Subcutaneous abdominal adipose tissue (tissue), 5 donors: ENCODE results near the gene PTBP1.

Experiments
- H3K27ac ChIP-seq: one replicate; pipeline ENCODE4 v1.7.0; 2013; ENCODE audit warnings: low read depth, mild to moderate bottlenecking, inconsistent platforms, low read length, moderate library complexity
- H3K27me3 ChIP-seq, 5 donors: one replicate each; pipeline ENCODE4 v1.7.0; 2013; ENCODE audit warnings: low read length in 5 of 5, inconsistent platforms in 1 of 5; ENCODE audit not compliant: control insufficient read depth in 5 of 5, insufficient read depth in 4 of 5
- H3K36me3 ChIP-seq, 5 donors: one replicate each; pipeline ENCODE4 v1.7.0; 2013; ENCODE audit warnings: low read length in 5 of 5; ENCODE audit not compliant: control insufficient read depth in 5 of 5, insufficient read depth in 5 of 5
- H3K4me1 ChIP-seq, 5 donors: one replicate each; pipeline ENCODE4 v1.7.0; 2013; ENCODE audit warnings: low read length in 5 of 5, mild to moderate bottlenecking in 3 of 5, moderate library complexity in 1 of 5; ENCODE audit not compliant: control insufficient read depth in 5 of 5, insufficient read depth in 5 of 5
- H3K4me3 ChIP-seq, 5 donors: one replicate each; pipeline ENCODE4 v1.7.0; 2013; ENCODE audit warnings: low read length in 5 of 5, low read depth in 1 of 5
- H3K9ac ChIP-seq, 5 donors: one replicate each; pipeline ENCODE4 v1.7.0; 2013; ENCODE audit warnings: low read length in 5 of 5, mild to moderate bottlenecking in 4 of 5, moderate library complexity in 3 of 5
- H3K9me3 ChIP-seq, 5 donors: one replicate each; pipeline ENCODE4 v1.7.0; 2013; ENCODE audit warnings: low read length in 5 of 5; ENCODE audit not compliant: control insufficient read depth in 5 of 5
- donor health status: healthy.
- donor health status: healthy.
- donor health status: healthy.
- donor health status: healthy.
- donor health status: healthy.

Gene PTBP1

GRCh38 chr19:861141-861755, 64.0 kb downstream of the PTBP1 start:
- H3K9me3 ChIP-seq = no peaks in the 10 kb centered on the region
- H3K4me1 ChIP-seq = peaks cover 3 to 39% (median 29%) of the 10 kb centered on the region in 5 donors
- peak overlapping the region in 4 of 5 donors; percentile 70 to 88 (median 80) for H3K4me3 ChIP-seq
- peaks cover 0 to 10% (median 9%) of the 10 kb centered on the region in 5 donors for H3K36me3 ChIP-seq
- peaks cover 0 to 4% (median 0%) of the 10 kb centered on the region in 5 donors for H3K27me3 ChIP-seq
- no peak overlapping the region for H3K27ac ChIP-seq
- H3K9ac ChIP-seq = no peak overlapping the region
